ENCODE data around the gene HPS4.

DNA sequence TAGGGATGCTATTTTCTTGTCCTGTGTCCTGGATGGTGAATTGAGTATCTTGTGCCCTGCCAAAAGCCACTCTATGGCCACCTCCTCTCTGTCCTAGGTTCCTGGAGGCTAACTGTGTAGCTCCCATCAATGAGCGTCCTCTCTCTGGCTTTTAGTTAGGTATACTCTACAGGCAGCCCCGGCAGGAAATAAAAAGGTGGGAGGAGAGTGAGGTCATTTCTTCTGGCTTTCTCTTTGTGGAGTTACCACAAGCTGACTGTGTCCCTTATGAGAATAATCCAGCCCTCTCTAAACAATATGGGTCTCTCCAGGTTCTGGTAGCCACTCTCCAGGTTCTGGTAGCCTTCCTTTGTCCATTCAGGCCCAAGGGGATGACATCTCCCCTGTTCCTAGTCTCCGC, 66.2 kb downstream of the HPS4 start:
- TF ChIP-seq, protein P1, sequence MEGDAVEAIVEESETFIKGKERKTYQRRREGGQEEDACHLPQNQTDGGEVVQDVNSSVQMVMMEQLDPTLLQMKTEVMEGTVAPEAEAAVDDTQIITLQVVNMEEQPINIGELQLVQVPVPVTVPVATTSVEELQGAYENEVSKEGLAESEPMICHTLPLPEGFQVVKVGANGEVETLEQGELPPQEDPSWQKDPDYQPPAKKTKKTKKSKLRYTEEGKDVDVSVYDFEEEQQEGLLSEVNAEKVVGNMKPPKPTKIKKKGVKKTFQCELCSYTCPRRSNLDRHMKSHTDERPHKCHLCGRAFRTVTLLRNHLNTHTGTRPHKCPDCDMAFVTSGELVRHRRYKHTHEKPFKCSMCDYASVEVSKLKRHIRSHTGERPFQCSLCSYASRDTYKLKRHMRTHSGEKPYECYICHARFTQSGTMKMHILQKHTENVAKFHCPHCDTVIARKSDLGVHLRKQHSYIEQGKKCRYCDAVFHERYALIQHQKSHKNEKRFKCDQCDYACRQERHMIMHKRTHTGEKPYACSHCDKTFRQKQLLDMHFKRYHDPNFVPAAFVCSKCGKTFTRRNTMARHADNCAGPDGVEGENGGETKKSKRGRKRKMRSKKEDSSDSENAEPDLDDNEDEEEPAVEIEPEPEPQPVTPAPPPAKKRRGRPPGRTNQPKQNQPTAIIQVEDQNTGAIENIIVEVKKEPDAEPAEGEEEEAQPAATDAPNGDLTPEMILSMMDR (conservative IDR thresholded peaks at IDR 0.05 in 1 of 2, IDR thresholded peaks at IDR 0.05 in 1 of 2; ENCODE audit: low read depth in 1 of 2, low read length in 2 of 2): no peak
- TF ChIP-seq EZH2 (IDR thresholded peaks at IDR 0.05; ENCODE audit: low read length, missing control alignments): no peak
